Endothelial cell of umbilical vein (primary cell): ENCODE measurements around the gene ABCG4. TPM values are rescaled to one million over a fixed set of nuclear protein-coding genes. Genes with fewer than 3 reads are reported as not detected.

Source experiments
- BruUV-seq: library from RNA; stranded (reverse); fragments of 400-500 nt; replicated peaks from 2 replicates; lab custom pipeline; 2021; lab: Mats Ljungman, UMichigan
- CTCF ChIA-PET: fragments of 300-600, 350-600 bp; sonication (Branson Sonifier 250); formaldehyde crosslinking; loops from one replicate; lab custom pipeline; 2021; ENCODE audit warnings: antibody characterized with exemption, inconsistent platforms; lab: Charles Lee
- POLR2A ChIA-PET: fragments of 300-600, 350-600 bp; sonication (Branson Sonifier 250); formaldehyde crosslinking; loops from one replicate; lab custom pipeline; 2021; ENCODE audit warnings: antibody characterized with exemption, inconsistent platforms; lab: Charles Lee
- DNase-seq: peaks from one replicate; pipeline ENCODE4 v3.0.0-alpha.2; 2011; ENCODE audit warnings: low read depth, low spot score
- FAIRE-seq: peaks from 2 replicates; lab custom pipeline; 2011; peaks lifted over from hg19 to GRCh38; lab: Jason Lieb, UNC
- H2AFZ ChIP-seq: 2 replicates; pipeline ENCODE4 v1.6.0; 2012; ENCODE audit warnings: low read depth, low read length, control low read depth, inconsistent platforms
- H3K27ac ChIP-seq: 2 replicates; pipeline ENCODE4 v1.5.1; 2011; ENCODE audit warnings: low read depth, mild to moderate bottlenecking, control low read depth, low read length, moderate library complexity; ENCODE audit not compliant: insufficient read depth
- H3K27me3 ChIP-seq, 2 experiments: 2 replicates each; pipeline versions ENCODE4 v1.6.0 to v1.6.1; 2011; ENCODE audit warnings: low read length in 2 of 2, mixed read lengths in 1 of 2; ENCODE audit not compliant: control insufficient read depth in 2 of 2, insufficient read depth in 2 of 2
- H3K36me3 ChIP-seq, 2 experiments: 2 replicates in 1 of 2; 3 replicates in 1 of 2; pipeline ENCODE4 v1.5.1; 2011; ENCODE audit warnings: low read length in 2 of 2, mild to moderate bottlenecking in 1 of 2, moderate library complexity in 1 of 2; ENCODE audit not compliant: control insufficient read depth in 2 of 2, insufficient read depth in 2 of 2; ENCODE audit errors: extremely low read depth in 1 of 2
- H3K4me1 ChIP-seq: 3 replicates; pipeline ENCODE4 v1.5.1; 2011; ENCODE audit warnings: mild to moderate bottlenecking, low read length; ENCODE audit not compliant: control insufficient read depth, insufficient read depth; ENCODE audit errors: extremely low read depth
- H3K4me2 ChIP-seq: 2 replicates; pipeline ENCODE4 v1.6.1; 2011; ENCODE audit warnings: low read length, control low read depth, mixed read lengths; ENCODE audit not compliant: insufficient read depth
- H3K4me3 ChIP-seq, 3 experiments: fragments of 200-600 bp in 1 of 3; sonication (generic), shearing (Covaris generic) in 1 of 3; replicated peaks in 1 of 3; 2 replicates each; pipeline ENCODE4 v1.5.1; 2011 to 2016; ENCODE audit warnings: control low read depth in 3 of 3, low read length in 3 of 3, mild to moderate bottlenecking in 2 of 3, inconsistent platforms in 1 of 3, low read depth in 1 of 3, moderate library complexity in 1 of 3; ENCODE audit not compliant: insufficient read depth in 1 of 3
- H3K79me2 ChIP-seq: 2 replicates; pipeline ENCODE4 v1.6.0; 2012; ENCODE audit warnings: low read length, inconsistent platforms; ENCODE audit not compliant: control insufficient read depth, insufficient read depth
- H3K9ac ChIP-seq: replicated peaks from 2 replicates; pipeline ENCODE3; 2011; ENCODE audit warnings: low read length, control low read depth; ENCODE audit not compliant: insufficient read depth; ENCODE audit errors: extremely low read depth
- H3K9me1 ChIP-seq: replicated peaks from 3 replicates; pipeline ENCODE4 v1.6.0; 2011; ENCODE audit warnings: mild to moderate bottlenecking, low read length; ENCODE audit not compliant: control insufficient read depth, insufficient read depth; ENCODE audit errors: extremely low read depth
- H3K9me3 ChIP-seq: replicated peaks from 2 replicates; pipeline ENCODE4 v1.5.1; 2012; ENCODE audit warnings: low read length, inconsistent platforms; ENCODE audit not compliant: control insufficient read depth, insufficient read depth
- H4K20me1 ChIP-seq: replicated peaks from 2 replicates; pipeline ENCODE3; 2011; ENCODE audit warnings: mild to moderate bottlenecking, low read length; ENCODE audit not compliant: control insufficient read depth, insufficient read depth; ENCODE audit errors: extremely low read depth
- CTCF ChIP-seq, 2 donors: IDR thresholded peaks; 1 replicate in 1 of 2; 2 replicates in 1 of 2; pipeline ENCODE4 v1.5.1; 2011; ENCODE audit warnings: low read length in 2 of 2, mild to moderate bottlenecking in 2 of 2, moderate library complexity in 2 of 2, control low read depth in 1 of 2, inconsistent platforms in 1 of 2, low read depth in 1 of 2; ENCODE audit not compliant: insufficient read depth in 1 of 2; ENCODE audit errors: extremely low read depth in 1 of 2
- EZH2 ChIP-seq: IDR thresholded peaks from 2 replicates; pipeline ENCODE4 v1.6.1; 2012; ENCODE audit warnings: borderline replicate concordance, low read depth, mild to moderate bottlenecking, moderate library complexity, low read length, inconsistent platforms; ENCODE audit not compliant: severe bottlenecking
- FOS ChIP-seq: IDR thresholded peaks from 2 replicates; pipeline ENCODE4 v1.6.1; 2011; ENCODE audit warnings: mild to moderate bottlenecking, low read length, moderate library complexity, borderline replicate concordance; ENCODE audit not compliant: insufficient read depth
- GATA2 ChIP-seq: IDR thresholded peaks from 2 replicates; pipeline ENCODE4 v1.7.0; 2011; ENCODE audit warnings: low read depth, mild to moderate bottlenecking, moderate library complexity, mixed read lengths, low read length; ENCODE audit not compliant: insufficient read length, insufficient read depth
- JUN ChIP-seq: IDR thresholded peaks from 2 replicates; pipeline ENCODE4 v1.6.1; 2011; ENCODE audit warnings: borderline replicate concordance, low read depth; ENCODE audit not compliant: insufficient read length, insufficient read depth
- MAX ChIP-seq: IDR thresholded peaks from 2 replicates; pipeline ENCODE4 v1.6.1; 2011; ENCODE audit not compliant: insufficient read depth, insufficient read length
- MYC ChIP-seq: IDR thresholded peaks from one replicate; pipeline ENCODE4 v1.6.1; 2011; ENCODE audit warnings: mild to moderate bottlenecking, low read depth, low read length
- POLR2A ChIP-seq: IDR thresholded peaks from 2 replicates; pipeline ENCODE4 v1.6.1; 2012; ENCODE audit warnings: low read depth, mild to moderate bottlenecking, control low read depth, low read length
- POLR2AphosphoS5 ChIP-seq: IDR thresholded peaks from 2 replicates; pipeline ENCODE4 v1.6.1; 2012; ENCODE audit warnings: low read depth, mild to moderate bottlenecking, control low read depth, low read length, moderate library complexity; ENCODE audit not compliant: insufficient read depth
- dilution Hi-C: fragments of 300-500 bp; cut with MboI; formaldehyde crosslinking; loops from one replicate; pipeline ENCODE4 v1.15.0; 2019; ENCODE audit warnings: low sequenced_read_pairs; ENCODE audit not compliant: extremely low pct_ligation_motif_present
- intact Hi-C: fragments of 100-400 bp; cut with micrococcal nuclease; formaldehyde crosslinking; loops from one replicate; pipeline ENCODE4 v1.10.0; 2022
- polyA plus RNA-seq, 4 experiments: library from polyadenylated mRNA; depleted of rRNA in 3 of 4; stranded (reverse) in 3 of 4; unstranded in 1 of 4; fragments of >200 nt; gene quantifications; 2 replicates each; pipeline versions ENCODE4 v1.2.1 to v1.2.3, GENCODE V29; 2011 to 2012; ENCODE audit warnings: missing spikeins in 1 of 4
- total RNA-seq: library from RNA; stranded (reverse); gene quantifications from 2 replicates; pipeline ENCODE4 v1.2.3, GENCODE V29; 2021

The ABCG4 gene
- total and polyA plus RNA-seq, 2 donors (not counting 3 experiments of a cell fraction or from before 2014, with no cell fraction given): 1.0 to 1.7 TPM

DNA sequence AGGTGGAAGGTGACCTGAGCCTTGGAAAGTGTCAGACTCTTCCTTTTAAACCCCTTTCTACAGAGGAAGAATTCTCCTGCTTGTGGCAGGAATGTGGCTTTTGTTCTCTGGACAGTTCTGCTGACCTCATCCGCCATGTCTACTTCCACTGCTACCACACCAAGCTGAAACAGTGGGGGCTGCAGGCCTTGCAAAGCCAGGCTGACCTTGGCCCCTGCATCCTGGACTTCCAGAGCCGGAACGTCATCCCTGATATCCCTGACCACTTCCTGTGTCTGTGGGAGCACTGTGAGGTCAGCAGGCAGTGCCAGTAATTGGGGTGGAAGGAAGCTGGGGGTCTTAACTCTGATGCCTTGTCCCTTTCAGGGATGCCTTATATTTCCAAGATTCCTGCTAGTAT is 18.2 kb upstream of the ABCG4 start:
- no TSS peak for BruUV-seq
- POLR2A ChIA-PET: no interaction called here
- dilution Hi-C loops: no loop called here
- H3K9me3 ChIP-seq: no peaks in the 10 kb centered on the region
- no peak overlapping the region for H3K4me3 ChIP-seq
- H3K36me3 ChIP-seq: peaks cover 9 to 33% of the 10 kb centered on the region in 2 experiments
- peaks cover 11% of the 10 kb centered on the region for H3K4me1 ChIP-seq
- H3K79me2 ChIP-seq: no peaks in the 10 kb centered on the region
- H3K9ac ChIP-seq: no peak overlapping the region
- intact Hi-C loops: no loop called here
- DNase-seq (no peak), FAIRE-seq (no peak)
- no peak overlapping the region for H3K27ac ChIP-seq
- CTCF ChIA-PET: interaction anchor here (0.7 to 1.3 kb wide), 2 partner anchors 9 to 12 kb away, joined by 3 read pairs; partner anchors contain the start of gene HINFP
- no peaks in the 10 kb centered on the region for H4K20me1 ChIP-seq
- no peak overlapping the region for H3K4me2 ChIP-seq
- no peaks in the 10 kb centered on the region for H3K27me3 ChIP-seq
- no peaks in the 10 kb centered on the region for H3K9me1 ChIP-seq
- H2AFZ ChIP-seq: no peak overlapping the region
- TF ChIP-seq JUN: no peak
- TF ChIP-seq FOS: no peak
- TF ChIP-seq POLR2A: no peak
- no peak for TF ChIP-seq GATA2
- no peak for TF ChIP-seq POLR2AphosphoS5
- no peak for TF ChIP-seq MAX
- TF ChIP-seq MYC: no peak
- no peak for TF ChIP-seq EZH2
- TF ChIP-seq CTCF (IDR thresholded peaks at IDR 0.05; ENCODE audit: extremely low read depth in 1 of 2, insufficient read depth in 1 of 2, low read depth in 1 of 2, low read length in 2 of 2): no peak
